Measurements from ENCODE around the gene ADGRB3.

ADGRB3 gene

DNA sequence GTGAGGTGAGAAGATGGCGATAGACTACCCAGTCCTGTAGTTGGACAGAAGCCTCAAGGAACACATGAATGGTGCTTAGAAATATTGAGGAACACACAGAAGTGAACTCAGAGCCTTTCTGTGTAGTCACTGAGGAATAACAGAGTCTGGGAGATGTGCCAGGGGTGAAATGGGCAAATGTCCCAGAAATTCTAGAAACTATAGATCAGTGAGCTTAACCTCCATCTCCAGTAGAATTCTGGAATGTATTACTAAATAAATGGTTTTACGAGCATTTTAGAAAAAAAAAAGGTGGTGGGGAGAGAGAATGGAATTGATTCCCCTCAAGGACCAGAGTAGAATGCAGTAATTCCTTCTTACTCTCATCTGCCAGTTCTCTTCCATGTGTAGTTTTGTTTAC lies 781.7 kb downstream of the ADGRB3 start:
- TF ChIP-seq TEAD4 (IDR thresholded peaks at IDR 0.05) (no peak), NFIC (IDR thresholded peaks at IDR 0.05) (peak; percentile 69), CEBPB (IDR thresholded peaks at IDR 0.05) (no peak), FOXM1 (IDR thresholded peaks at IDR 0.05; ENCODE audit: borderline replicate concordance, low read depth) (no peak), YY1 (IDR thresholded peaks at IDR 0.05; ENCODE audit: low read depth) (no peak), EGR1 (IDR thresholded peaks at IDR 0.05) (no peak)
- TF ChIP-seq, protein P1, sequence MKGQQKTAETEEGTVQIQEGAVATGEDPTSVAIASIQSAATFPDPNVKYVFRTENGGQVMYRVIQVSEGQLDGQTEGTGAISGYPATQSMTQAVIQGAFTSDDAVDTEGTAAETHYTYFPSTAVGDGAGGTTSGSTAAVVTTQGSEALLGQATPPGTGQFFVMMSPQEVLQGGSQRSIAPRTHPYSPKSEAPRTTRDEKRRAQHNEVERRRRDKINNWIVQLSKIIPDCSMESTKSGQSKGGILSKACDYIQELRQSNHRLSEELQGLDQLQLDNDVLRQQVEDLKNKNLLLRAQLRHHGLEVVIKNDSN (IDR thresholded peaks at IDR 0.05): no peak

DNA sequence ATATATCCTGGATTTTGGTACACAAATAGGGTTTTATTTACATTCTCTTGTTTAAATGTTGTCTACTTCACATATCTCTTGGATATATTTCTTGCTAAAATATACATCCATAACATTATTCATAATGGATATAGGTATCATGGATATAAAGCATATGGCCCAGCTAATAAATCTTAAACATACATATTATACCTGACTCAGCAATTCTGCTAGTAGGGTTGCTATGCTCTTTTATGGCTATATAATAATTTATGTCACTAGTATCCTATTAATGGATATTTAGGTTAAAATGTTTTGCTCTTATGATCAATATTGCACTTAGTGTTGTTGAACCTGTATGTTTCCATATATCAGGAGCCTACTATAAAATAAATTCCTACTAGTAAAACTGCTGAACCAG lies 786.2 kb downstream of the ADGRB3 start:
- TF ChIP-seq RAD21 (IDR thresholded peaks at IDR 0.05; ENCODE audit: low read depth) (no peak), TAF1 (IDR thresholded peaks at IDR 0.05; ENCODE audit: low read depth) (no peak), EGR1 (IDR thresholded peaks at IDR 0.05) (no peak), TEAD4 (IDR thresholded peaks at IDR 0.05) (no peak), FOXM1 (IDR thresholded peaks at IDR 0.05; ENCODE audit: borderline replicate concordance, low read depth) (no peak), EP300 (IDR thresholded peaks at IDR 0.05; ENCODE audit: borderline replicate concordance) (no peak), ZBTB7A (IDR thresholded peaks at IDR 0.05; ENCODE audit: low read depth) (no peak), CREB1 (IDR thresholded peaks at IDR 0.05; ENCODE audit: low read depth) (no peak), CEBPB (IDR thresholded peaks at IDR 0.05) (no peak), NFIC (IDR thresholded peaks at IDR 0.05) (no peak), TCF12 (IDR thresholded peaks at IDR 0.05; ENCODE audit: low read depth) (no peak)
- TF ChIP-seq, protein P1 (IDR thresholded peaks at IDR 0.05): no peak
- TF ChIP-seq, protein P2, sequence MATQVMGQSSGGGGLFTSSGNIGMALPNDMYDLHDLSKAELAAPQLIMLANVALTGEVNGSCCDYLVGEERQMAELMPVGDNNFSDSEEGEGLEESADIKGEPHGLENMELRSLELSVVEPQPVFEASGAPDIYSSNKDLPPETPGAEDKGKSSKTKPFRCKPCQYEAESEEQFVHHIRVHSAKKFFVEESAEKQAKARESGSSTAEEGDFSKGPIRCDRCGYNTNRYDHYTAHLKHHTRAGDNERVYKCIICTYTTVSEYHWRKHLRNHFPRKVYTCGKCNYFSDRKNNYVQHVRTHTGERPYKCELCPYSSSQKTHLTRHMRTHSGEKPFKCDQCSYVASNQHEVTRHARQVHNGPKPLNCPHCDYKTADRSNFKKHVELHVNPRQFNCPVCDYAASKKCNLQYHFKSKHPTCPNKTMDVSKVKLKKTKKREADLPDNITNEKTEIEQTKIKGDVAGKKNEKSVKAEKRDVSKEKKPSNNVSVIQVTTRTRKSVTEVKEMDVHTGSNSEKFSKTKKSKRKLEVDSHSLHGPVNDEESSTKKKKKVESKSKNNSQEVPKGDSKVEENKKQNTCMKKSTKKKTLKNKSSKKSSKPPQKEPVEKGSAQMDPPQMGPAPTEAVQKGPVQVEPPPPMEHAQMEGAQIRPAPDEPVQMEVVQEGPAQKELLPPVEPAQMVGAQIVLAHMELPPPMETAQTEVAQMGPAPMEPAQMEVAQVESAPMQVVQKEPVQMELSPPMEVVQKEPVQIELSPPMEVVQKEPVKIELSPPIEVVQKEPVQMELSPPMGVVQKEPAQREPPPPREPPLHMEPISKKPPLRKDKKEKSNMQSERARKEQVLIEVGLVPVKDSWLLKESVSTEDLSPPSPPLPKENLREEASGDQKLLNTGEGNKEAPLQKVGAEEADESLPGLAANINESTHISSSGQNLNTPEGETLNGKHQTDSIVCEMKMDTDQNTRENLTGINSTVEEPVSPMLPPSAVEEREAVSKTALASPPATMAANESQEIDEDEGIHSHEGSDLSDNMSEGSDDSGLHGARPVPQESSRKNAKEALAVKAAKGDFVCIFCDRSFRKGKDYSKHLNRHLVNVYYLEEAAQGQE (IDR thresholded peaks at IDR 0.05; ENCODE audit: low read depth): no peak
- TF ChIP-seq, protein P3, sequence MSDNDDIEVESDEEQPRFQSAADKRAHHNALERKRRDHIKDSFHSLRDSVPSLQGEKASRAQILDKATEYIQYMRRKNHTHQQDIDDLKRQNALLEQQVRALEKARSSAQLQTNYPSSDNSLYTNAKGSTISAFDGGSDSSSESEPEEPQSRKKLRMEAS (IDR thresholded peaks at IDR 0.05): no peak

DNA sequence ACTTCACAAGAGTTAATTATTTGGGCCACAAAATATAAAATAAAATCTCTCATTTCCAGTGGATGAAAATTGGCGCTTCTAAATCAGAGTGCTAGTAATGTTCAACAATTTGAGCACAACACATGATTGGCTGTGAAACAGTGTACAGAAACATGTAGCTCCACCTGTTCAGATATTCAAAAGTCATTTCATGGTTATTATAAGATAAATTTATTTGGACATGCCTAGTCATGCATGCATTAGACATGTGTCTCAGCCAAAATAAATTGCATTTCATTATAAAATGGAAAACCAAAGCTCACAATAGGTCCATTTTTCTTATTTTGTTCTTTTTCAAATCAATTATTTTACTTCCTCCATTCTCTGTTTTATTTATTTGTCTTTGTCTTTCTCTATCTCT lies 786.9 kb downstream of the ADGRB3 start:
- TF ChIP-seq ZBTB7A (IDR thresholded peaks at IDR 0.05; ENCODE audit: low read depth): no peak
- TF ChIP-seq, protein P3 (IDR thresholded peaks at IDR 0.05): no peak
- TF ChIP-seq FOXM1 (IDR thresholded peaks at IDR 0.05; ENCODE audit: borderline replicate concordance, low read depth): no peak
- no peak for TF ChIP-seq YY1 (IDR thresholded peaks at IDR 0.05; ENCODE audit: low read depth)
- TF ChIP-seq, protein P1 (IDR thresholded peaks at IDR 0.05): no peak
- TF ChIP-seq, protein P2 (IDR thresholded peaks at IDR 0.05; ENCODE audit: low read depth): no peak

DNA sequence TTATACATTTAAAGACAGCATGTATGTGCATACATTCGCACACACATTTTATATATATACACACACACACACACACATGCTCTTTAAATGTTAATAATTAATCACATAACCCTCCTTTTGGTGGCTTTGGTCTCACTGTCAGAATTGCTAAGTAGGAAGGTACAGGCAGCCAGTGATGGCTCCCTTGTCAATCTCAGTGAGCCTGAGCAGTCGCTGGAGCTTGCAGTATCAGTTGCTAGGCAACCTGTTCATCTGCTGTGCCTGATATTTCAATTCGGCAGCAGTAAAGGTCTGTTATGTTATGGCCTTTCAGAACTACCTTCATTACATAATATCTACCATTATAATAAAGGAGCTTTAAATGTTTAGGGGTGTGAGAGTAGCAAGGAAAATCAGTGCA lies 787.4 kb downstream of the ADGRB3 start:
- TF ChIP-seq NFIC (IDR thresholded peaks at IDR 0.05): no peak
- TF ChIP-seq TAF1 (IDR thresholded peaks at IDR 0.05; ENCODE audit: low read depth): no peak
- TF ChIP-seq TEAD4 (IDR thresholded peaks at IDR 0.05): no peak
- TF ChIP-seq FOXM1 (IDR thresholded peaks at IDR 0.05; ENCODE audit: borderline replicate concordance, low read depth): no peak
- no peak for TF ChIP-seq RAD21 (IDR thresholded peaks at IDR 0.05; ENCODE audit: low read depth)
- no peak for TF ChIP-seq CREB1 (IDR thresholded peaks at IDR 0.05; ENCODE audit: low read depth)
- TF ChIP-seq, protein P1 (IDR thresholded peaks at IDR 0.05): no peak
- TF ChIP-seq, protein P2 (IDR thresholded peaks at IDR 0.05; ENCODE audit: low read depth): no peak
- TF ChIP-seq EGR1 (IDR thresholded peaks at IDR 0.05): no peak
- no peak for TF ChIP-seq CEBPB (IDR thresholded peaks at IDR 0.05)
- no peak for TF ChIP-seq TCF12 (IDR thresholded peaks at IDR 0.05; ENCODE audit: low read depth)
- no peak for TF ChIP-seq ZBTB7A (IDR thresholded peaks at IDR 0.05; ENCODE audit: low read depth)
- TF ChIP-seq EP300 (IDR thresholded peaks at IDR 0.05; ENCODE audit: borderline replicate concordance): no peak
- TF ChIP-seq, protein P3 (IDR thresholded peaks at IDR 0.05): no peak
- no peak for TF ChIP-seq YY1 (IDR thresholded peaks at IDR 0.05; ENCODE audit: low read depth)

All from Ishikawa (cell line).